H9 (cell line): Measurements from ENCODE around the gene C3orf20. TPM values are rescaled to one million over a fixed set of nuclear protein-coding genes. Genes with fewer than 3 reads are reported as not detected.

Source experiments
- DNase-seq: peaks from one replicate; pipeline ENCODE4 v3.0.0-alpha.2; 2017
- H2AFZ ChIP-seq: one replicate; pipeline ENCODE4 v1.6.1; 2013; ENCODE audit warnings: mild to moderate bottlenecking, low read length, control low read depth, moderate library complexity
- H2AK5ac ChIP-seq: 2 replicates; pipeline ENCODE4 v1.6.1; 2013; ENCODE audit warnings: low read length, control low read depth, mixed read lengths; ENCODE audit not compliant: insufficient read length
- H2BK120ac ChIP-seq: one replicate; pipeline ENCODE4 v1.6.1; 2013; ENCODE audit warnings: low read depth, mild to moderate bottlenecking, low read length, control low read depth, inconsistent platforms; ENCODE audit not compliant: poor library complexity, severe bottlenecking
- H2BK12ac ChIP-seq: 2 replicates; pipeline ENCODE4 v1.6.1; 2013; ENCODE audit warnings: low read length, control low read depth, mixed read lengths, low read depth; ENCODE audit not compliant: insufficient read length
- H2BK15ac ChIP-seq: 2 replicates; pipeline ENCODE4 v1.6.1; 2013; ENCODE audit warnings: low read depth, low read length, control low read depth
- H2BK20ac ChIP-seq: one replicate; pipeline ENCODE4 v1.6.1; 2013; ENCODE audit warnings: low read depth, mild to moderate bottlenecking, low read length, control low read depth, inconsistent platforms; ENCODE audit not compliant: poor library complexity, severe bottlenecking
- H2BK5ac ChIP-seq: 2 replicates; pipeline ENCODE4 v1.6.1; 2013; ENCODE audit warnings: low read length, control low read depth, mixed read lengths; ENCODE audit not compliant: insufficient read length
- H3K14ac ChIP-seq: 2 replicates; pipeline ENCODE4 v1.6.1; 2013; ENCODE audit warnings: low read length, control low read depth; ENCODE audit not compliant: insufficient read depth
- H3K18ac ChIP-seq: 2 replicates; pipeline ENCODE4 v1.6.1; 2013; ENCODE audit warnings: low read depth, mild to moderate bottlenecking, mixed read lengths, low read length, control low read depth; ENCODE audit not compliant: insufficient read length
- H3K23ac ChIP-seq: 2 replicates; pipeline ENCODE4 v1.6.1; 2013; ENCODE audit warnings: low read length, control low read depth, mixed read lengths, low read depth; ENCODE audit not compliant: insufficient read length
- H3K23me2 ChIP-seq: 2 replicates; pipeline ENCODE4 v1.6.1; 2013; ENCODE audit warnings: low read depth, mild to moderate bottlenecking, mixed read lengths, low read length, control low read depth; ENCODE audit not compliant: insufficient read length, poor library complexity, severe bottlenecking
- H3K27ac ChIP-seq: 2 replicates; pipeline ENCODE4 v1.5.1; 2013; ENCODE audit warnings: low read length, control low read depth, mixed read lengths, low read depth; ENCODE audit not compliant: insufficient read length
- H3K27me3 ChIP-seq: 2 replicates; pipeline ENCODE4 v1.6.1; 2013; ENCODE audit warnings: low read length, control low read depth, inconsistent platforms; ENCODE audit not compliant: insufficient read depth
- H3K4ac ChIP-seq: 2 replicates; pipeline ENCODE4 v1.6.1; 2013; ENCODE audit warnings: low read depth, mild to moderate bottlenecking, control low read depth, inconsistent platforms, low read length, moderate library complexity
- H3K4me1 ChIP-seq: 2 replicates; pipeline ENCODE4 v1.6.1; 2013; ENCODE audit warnings: low read length, control low read depth, inconsistent platforms; ENCODE audit not compliant: insufficient read depth
- H3K4me2 ChIP-seq: 2 replicates; pipeline ENCODE4 v1.6.1; 2013; ENCODE audit warnings: low read length, control low read depth, mixed read lengths; ENCODE audit not compliant: insufficient read length, insufficient read depth
- H3K56ac ChIP-seq: 2 replicates; pipeline ENCODE4 v1.6.1; 2013; ENCODE audit warnings: low read depth, mild to moderate bottlenecking, mixed read lengths, low read length, control low read depth; ENCODE audit not compliant: insufficient read length
- H3K79me1 ChIP-seq: 2 replicates; pipeline ENCODE4 v1.6.1; 2013; ENCODE audit warnings: low read depth, mild to moderate bottlenecking, moderate library complexity, low read length, control low read depth, inconsistent platforms; ENCODE audit not compliant: insufficient read depth, poor library complexity, severe bottlenecking
- H3K79me2 ChIP-seq: 2 replicates; pipeline ENCODE4 v1.6.1; 2013; ENCODE audit warnings: low read length, control low read depth, inconsistent platforms; ENCODE audit not compliant: insufficient read depth
- H3K9ac ChIP-seq: 2 replicates; pipeline ENCODE4 v1.6.1; 2013; ENCODE audit warnings: low read length, control low read depth, mixed read lengths; ENCODE audit not compliant: insufficient read length; ENCODE audit errors: extremely low read depth
- H3K9me3 ChIP-seq: one replicate; pipeline ENCODE4 v1.6.1; 2013; ENCODE audit warnings: low read depth, low read length, inconsistent platforms; ENCODE audit not compliant: control insufficient read depth
- H3T11ph ChIP-seq: one replicate; pipeline ENCODE4 v1.6.1; 2013; ENCODE audit warnings: mild to moderate bottlenecking, low read length, control low read depth, inconsistent platforms
- H4K20me1 ChIP-seq: one replicate; pipeline ENCODE4 v1.6.1; 2013; ENCODE audit not compliant: control insufficient read depth, insufficient read length, insufficient read depth
- H4K5ac ChIP-seq: 2 replicates; pipeline ENCODE4 v1.6.1; 2013; ENCODE audit warnings: low read depth, mild to moderate bottlenecking, mixed read lengths, low read length, control low read depth; ENCODE audit not compliant: insufficient read length
- H4K8ac ChIP-seq: replicated peaks from 2 replicates; pipeline ENCODE4 v1.6.1; 2013; ENCODE audit warnings: low read length, control low read depth, mixed read lengths, low read depth; ENCODE audit not compliant: insufficient read length
- H4K91ac ChIP-seq: 2 replicates; pipeline ENCODE4 v1.6.1; 2013; ENCODE audit warnings: low read depth, mild to moderate bottlenecking, moderate library complexity, mixed read lengths, low read length, control low read depth; ENCODE audit not compliant: insufficient read length
- H3K27ac Mint-ChIP-seq, 3 experiments: 2 replicates in 2 of 3; 3 replicates in 1 of 3; pipeline ENCODE4 v1.8.0; 2020 to 2021; ENCODE audit warnings: mixed read lengths in 3 of 3, mild to moderate bottlenecking in 1 of 3, moderate library complexity in 1 of 3
- H3K27me3 Mint-ChIP-seq: 2 replicates; pipeline ENCODE4 v1.8.0; 2021; ENCODE audit warnings: low read depth, mild to moderate bottlenecking, moderate library complexity, mixed read lengths
- H3K36me3 Mint-ChIP-seq, 3 experiments: 2 replicates in 2 of 3; 3 replicates in 1 of 3; pipeline ENCODE4 v1.8.0; 2020 to 2021; ENCODE audit warnings: low read depth in 3 of 3, mixed read lengths in 3 of 3; ENCODE audit not compliant: insufficient read depth in 1 of 3
- H3K4me1 Mint-ChIP-seq, 2 experiments: 2 replicates each; pipeline ENCODE4 v1.8.0; 2020; ENCODE audit warnings: mixed read lengths in 2 of 2
- H3K4me3 Mint-ChIP-seq, 2 experiments: 2 replicates in 1 of 2; 3 replicates in 1 of 2; pipeline ENCODE4 v1.8.0; 2020 to 2021; ENCODE audit warnings: mild to moderate bottlenecking in 2 of 2, mixed read lengths in 2 of 2, moderate library complexity in 1 of 2
- H3K9me3 Mint-ChIP-seq, 2 experiments: 2 replicates in 1 of 2; 3 replicates in 1 of 2; pipeline ENCODE4 v1.8.0; 2020; ENCODE audit warnings: mild to moderate bottlenecking in 2 of 2, mixed read lengths in 2 of 2, moderate library complexity in 1 of 2
- WGBS: extraction: QIAGEN DNeasy Blood & Tissue Kit; methylation state at CpG from one replicate; pipeline ENCODE4 v1.1.7; 2013; ENCODE audit warnings: missing lambda C conversion rate, low lambda C conversion rate, mixed read lengths; ENCODE audit not compliant: insufficient read length; ENCODE audit errors: extremely low coverage; 5-methylcytosine and 5-hydroxymethylcytosine counted together
- total RNA-seq: library from RNA; stranded (reverse); gene quantifications from 2 replicates; pipeline ENCODE4 v1.2.1, GENCODE V29; 2021
- TF ChIP-seq, protein P1 (sequence below): fragments of 200-600 bp; sonication (generic); conservative IDR thresholded peaks from 3 replicates; pipeline ENCODE4 v1.8.0; 2021; ENCODE audit warnings: antibody characterized with exemption, mild to moderate bottlenecking

The C3orf20 gene
- total RNA-seq, 1 experiment from 2014 or later: not detected

- Mint-ChIP-seq H3K9me3 (no peaks in the 10 kb centered on the region), H3K36me3 (no peaks in the 10 kb centered on the region), H3K4me1 (peaks cover 0 to 41% of the 10 kb centered on the region in 2 experiments; a peak in 3 of 4 replicates), H3K27ac (no peak overlapping the region), H3K4me3 (no peak overlapping the region), H3K27me3 (peaks cover 7% of the 10 kb centered on the region)
- Histone ChIP-seq H4K91ac (no peak overlapping the region), H4K5ac (no peak overlapping the region), H2AK5ac (no peak overlapping the region), H2BK15ac (no peak overlapping the region), H3K4me2 (no peak overlapping the region), H4K8ac (no peak overlapping the region), H3K27ac (no peak overlapping the region), H2BK12ac (no peak overlapping the region), H3K4me1 (no peaks in the 10 kb centered on the region), H2BK120ac (no peak overlapping the region), H2BK5ac (no peak overlapping the region), H3K9me3 (no peaks in the 10 kb centered on the region), H3K4ac (no peak overlapping the region), H2BK20ac (no peak overlapping the region), H3K23me2 (no peaks in the 10 kb centered on the region), H3T11ph (no peak overlapping the region), H3K14ac (no peak overlapping the region), H3K56ac (no peak overlapping the region), H3K27me3 (no peaks in the 10 kb centered on the region), H2AFZ (no peak overlapping the region), H4K20me1 (no peaks in the 10 kb centered on the region), H3K23ac (no peak overlapping the region), H3K79me1 (no peaks in the 10 kb centered on the region), H3K9ac (no peak overlapping the region), H3K79me2 (no peaks in the 10 kb centered on the region), H3K18ac (no peak overlapping the region)
- TF ChIP-seq, protein P1, sequence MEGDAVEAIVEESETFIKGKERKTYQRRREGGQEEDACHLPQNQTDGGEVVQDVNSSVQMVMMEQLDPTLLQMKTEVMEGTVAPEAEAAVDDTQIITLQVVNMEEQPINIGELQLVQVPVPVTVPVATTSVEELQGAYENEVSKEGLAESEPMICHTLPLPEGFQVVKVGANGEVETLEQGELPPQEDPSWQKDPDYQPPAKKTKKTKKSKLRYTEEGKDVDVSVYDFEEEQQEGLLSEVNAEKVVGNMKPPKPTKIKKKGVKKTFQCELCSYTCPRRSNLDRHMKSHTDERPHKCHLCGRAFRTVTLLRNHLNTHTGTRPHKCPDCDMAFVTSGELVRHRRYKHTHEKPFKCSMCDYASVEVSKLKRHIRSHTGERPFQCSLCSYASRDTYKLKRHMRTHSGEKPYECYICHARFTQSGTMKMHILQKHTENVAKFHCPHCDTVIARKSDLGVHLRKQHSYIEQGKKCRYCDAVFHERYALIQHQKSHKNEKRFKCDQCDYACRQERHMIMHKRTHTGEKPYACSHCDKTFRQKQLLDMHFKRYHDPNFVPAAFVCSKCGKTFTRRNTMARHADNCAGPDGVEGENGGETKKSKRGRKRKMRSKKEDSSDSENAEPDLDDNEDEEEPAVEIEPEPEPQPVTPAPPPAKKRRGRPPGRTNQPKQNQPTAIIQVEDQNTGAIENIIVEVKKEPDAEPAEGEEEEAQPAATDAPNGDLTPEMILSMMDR: no peak
- no CpG with 5 or more reads among the region's 4 CpGs for WGBS
- no peak for DNase-seq
Measured at GRCh38 chr3:14799146-14799545, 124.2 kb downstream of the C3orf20 start.
